ENCODE results near the gene MCM10. TPM values are rescaled to one million over a fixed set of nuclear protein-coding genes. Genes with fewer than 3 reads are reported as not detected.

Gene MCM10
- total RNA-seq, 1 experiment from 2014 or later: 14.3 TPM

DNA sequence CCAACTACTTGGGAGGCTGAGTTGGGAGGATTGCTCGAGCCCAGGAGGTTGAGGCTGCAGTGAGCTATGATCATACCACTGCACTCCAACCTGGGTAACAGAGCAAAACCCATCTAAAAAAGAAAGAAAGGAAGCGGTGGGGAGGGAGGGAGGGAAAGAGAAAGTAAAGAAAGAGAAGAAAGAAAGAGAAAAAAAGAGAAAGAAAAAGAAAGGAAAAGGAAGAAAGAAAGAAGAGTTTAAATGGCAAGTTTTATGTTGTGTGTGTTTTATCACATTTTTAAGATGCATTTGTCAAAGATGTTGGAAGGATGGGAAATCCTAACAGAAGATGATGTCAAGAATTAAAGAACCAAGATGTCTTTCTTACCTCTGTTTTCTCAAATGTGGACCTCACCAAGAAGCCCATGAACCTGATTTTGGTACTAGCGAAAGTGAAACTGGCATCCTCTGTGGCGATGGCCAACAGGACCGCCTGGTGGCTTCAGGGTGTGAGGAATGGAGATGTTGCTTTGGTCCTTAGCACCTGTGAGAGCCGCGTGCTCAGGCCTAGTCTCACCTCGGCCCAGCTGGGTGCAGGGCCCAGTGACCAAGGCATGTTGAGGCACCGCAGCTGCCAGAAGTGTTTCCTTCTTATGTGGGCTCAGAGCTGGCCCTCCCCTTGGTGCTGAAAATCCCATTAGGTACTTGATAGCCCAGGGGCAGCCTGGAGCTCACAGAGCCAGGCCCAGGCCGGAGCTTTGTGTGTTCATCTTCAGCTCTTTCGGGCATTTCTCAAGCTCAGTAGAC lies 63.0 kb downstream of the MCM10 start:
- Histone ChIP-seq H3F3A (ENCODE audit: low read length, unreplicated experiment) (no peaks in the 10 kb centered on the region), H3K27me3 (ENCODE audit: low read length) (no peaks in the 10 kb centered on the region), H3K9me3 (ENCODE audit: low read length) (no peaks in the 10 kb centered on the region), H3K9ac (ENCODE audit: low read length) (no peak overlapping the region), H3K4me1 (ENCODE audit: insufficient read depth, low read length) (peaks cover 3% of the 10 kb centered on the region; the same call in 1 of the 2 replicates), H3K79me2 (ENCODE audit: low read length) (no peaks in the 10 kb centered on the region), H3K4me3 (ENCODE audit: low read length) (no peak overlapping the region), H3K4me2 (ENCODE audit: low read length) (no peak overlapping the region), H3K9me2 (replicated peaks; ENCODE audit: low read length) (no peaks in the 10 kb centered on the region), H3K27ac (ENCODE audit: low read length) (no peak overlapping the region), H4K20me1 (ENCODE audit: low read length) (no peaks in the 10 kb centered on the region), H3K36me3 (ENCODE audit: low read depth, low read length) (no peaks in the 10 kb centered on the region), H2AFZ (ENCODE audit: low read length) (no peak overlapping the region)
- ATAC-seq: no peak
- POLR2A ChIA-PET (ENCODE audit: unreplicated experiment): no interaction called here
- TF ChIP-seq EZH2phosphoT487 (IDR thresholded peaks at IDR 0.05; ENCODE audit: borderline replicate concordance, low read length): no peak
- no TSS peak for BruUV-seq (replicated peaks)
- intact Hi-C loops (cut with micrococcal nuclease): loop anchor here (5.0 kb wide), 1 partner anchor 78 kb away; the partner anchor contains the start of gene PHYH
- CTCF ChIA-PET: no interaction called here
- DNase-seq: no peak

DNA sequence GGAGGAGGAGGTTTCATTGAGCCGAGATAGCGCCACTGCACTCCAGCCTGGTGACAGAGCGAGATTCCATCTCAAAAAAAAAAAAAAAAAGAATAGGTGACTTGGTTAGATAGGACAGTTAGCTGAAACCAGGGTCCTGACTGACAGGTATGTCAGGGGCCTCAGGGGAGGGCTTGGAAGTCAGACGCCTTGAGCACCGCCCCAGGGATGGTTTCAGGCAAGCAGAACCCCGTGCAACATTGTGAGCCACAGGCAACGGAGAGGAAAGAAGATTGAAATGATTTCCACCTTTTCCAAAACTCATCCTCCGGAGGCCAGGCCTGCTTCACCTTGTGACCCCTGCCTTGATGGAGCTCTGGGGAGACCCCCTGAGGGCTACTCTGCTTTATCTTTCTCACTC lies 64.2 kb downstream of the MCM10 start:
- intact Hi-C loops (cut with micrococcal nuclease): no loop called here
- no peak for TF ChIP-seq EZH2 (IDR thresholded peaks at IDR 0.05; ENCODE audit: low read length, unreplicated experiment)
- no peak for TF ChIP-seq EZH2phosphoT487 (IDR thresholded peaks at IDR 0.05; ENCODE audit: borderline replicate concordance, low read length)
- TF ChIP-seq, protein P1, sequence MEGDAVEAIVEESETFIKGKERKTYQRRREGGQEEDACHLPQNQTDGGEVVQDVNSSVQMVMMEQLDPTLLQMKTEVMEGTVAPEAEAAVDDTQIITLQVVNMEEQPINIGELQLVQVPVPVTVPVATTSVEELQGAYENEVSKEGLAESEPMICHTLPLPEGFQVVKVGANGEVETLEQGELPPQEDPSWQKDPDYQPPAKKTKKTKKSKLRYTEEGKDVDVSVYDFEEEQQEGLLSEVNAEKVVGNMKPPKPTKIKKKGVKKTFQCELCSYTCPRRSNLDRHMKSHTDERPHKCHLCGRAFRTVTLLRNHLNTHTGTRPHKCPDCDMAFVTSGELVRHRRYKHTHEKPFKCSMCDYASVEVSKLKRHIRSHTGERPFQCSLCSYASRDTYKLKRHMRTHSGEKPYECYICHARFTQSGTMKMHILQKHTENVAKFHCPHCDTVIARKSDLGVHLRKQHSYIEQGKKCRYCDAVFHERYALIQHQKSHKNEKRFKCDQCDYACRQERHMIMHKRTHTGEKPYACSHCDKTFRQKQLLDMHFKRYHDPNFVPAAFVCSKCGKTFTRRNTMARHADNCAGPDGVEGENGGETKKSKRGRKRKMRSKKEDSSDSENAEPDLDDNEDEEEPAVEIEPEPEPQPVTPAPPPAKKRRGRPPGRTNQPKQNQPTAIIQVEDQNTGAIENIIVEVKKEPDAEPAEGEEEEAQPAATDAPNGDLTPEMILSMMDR (conservative IDR thresholded peaks at IDR 0.05; ENCODE audit: low read depth, low read length): no peak
- POLR2A ChIA-PET (ENCODE audit: unreplicated experiment): no interaction called here
- DNase-seq (no peak), ATAC-seq (no peak)
- no peaks in the 10 kb centered on the region for H3K79me2 ChIP-seq (ENCODE audit: low read length)
- H3K4me1 ChIP-seq (ENCODE audit: insufficient read depth, low read length): no peaks in the 10 kb centered on the region
- no peaks in the 10 kb centered on the region for H3K36me3 ChIP-seq (ENCODE audit: low read depth, low read length)
- H3K4me2 ChIP-seq (ENCODE audit: low read length): no peak overlapping the region
- no peaks in the 10 kb centered on the region for H4K20me1 ChIP-seq (ENCODE audit: low read length)
- H3K9me2 ChIP-seq (replicated peaks; ENCODE audit: low read length): no peaks in the 10 kb centered on the region
- CTCF ChIA-PET: no interaction called here
- no peaks in the 10 kb centered on the region for H3F3A ChIP-seq (ENCODE audit: low read length, unreplicated experiment)
- no peak overlapping the region for H3K9ac ChIP-seq (ENCODE audit: low read length)
- H3K27ac ChIP-seq (ENCODE audit: low read length): no peak overlapping the region
- no peaks in the 10 kb centered on the region for H3K27me3 ChIP-seq (ENCODE audit: low read length)
- no peak overlapping the region for H2AFZ ChIP-seq (ENCODE audit: low read length)
- H3K9me3 ChIP-seq (ENCODE audit: low read length): no peaks in the 10 kb centered on the region
- no peak overlapping the region for H3K4me3 ChIP-seq (ENCODE audit: low read length)
- no TSS peak for BruUV-seq (replicated peaks)

DNA sequence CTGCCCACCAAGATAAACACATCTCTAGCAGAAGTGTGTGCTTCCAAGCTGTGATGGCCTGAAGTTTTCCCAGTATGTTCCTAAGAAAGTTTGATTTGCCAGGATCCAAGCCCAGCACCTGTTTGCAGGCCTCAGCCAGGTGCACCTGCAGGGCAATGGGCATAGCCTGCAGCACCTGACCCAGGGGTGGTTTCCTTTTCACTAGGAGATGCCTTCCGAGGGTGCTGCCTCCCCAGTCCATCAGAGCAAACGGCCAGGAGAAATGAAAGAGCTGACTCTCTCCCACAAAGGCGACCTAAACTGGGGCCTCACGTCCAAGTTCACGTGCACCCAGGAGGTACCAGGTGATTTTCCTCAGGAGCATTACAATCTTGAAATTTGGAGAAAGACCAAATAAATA lies 65.7 kb downstream of the MCM10 start:
- no peak for TF ChIP-seq EZH2phosphoT487 (IDR thresholded peaks at IDR 0.05; ENCODE audit: borderline replicate concordance, low read length)
- TF ChIP-seq, protein P1 (conservative IDR thresholded peaks at IDR 0.05; ENCODE audit: low read depth, low read length): no peak
- no peak for TF ChIP-seq EZH2 (IDR thresholded peaks at IDR 0.05; ENCODE audit: low read length, unreplicated experiment)
- Histone ChIP-seq H4K20me1 (ENCODE audit: low read length) (no peaks in the 10 kb centered on the region), H3K9me3 (ENCODE audit: low read length) (no peaks in the 10 kb centered on the region), H2AFZ (ENCODE audit: low read length) (no peak overlapping the region), H3K9me2 (replicated peaks; ENCODE audit: low read length) (no peaks in the 10 kb centered on the region), H3F3A (ENCODE audit: low read length, unreplicated experiment) (no peaks in the 10 kb centered on the region), H3K79me2 (ENCODE audit: low read length) (no peaks in the 10 kb centered on the region), H3K4me1 (ENCODE audit: insufficient read depth, low read length) (no peaks in the 10 kb centered on the region), H3K27ac (ENCODE audit: low read length) (no peak overlapping the region), H3K9ac (ENCODE audit: low read length) (no peak overlapping the region), H3K27me3 (ENCODE audit: low read length) (no peaks in the 10 kb centered on the region), H3K36me3 (ENCODE audit: low read depth, low read length) (no peaks in the 10 kb centered on the region), H3K4me2 (ENCODE audit: low read length) (no peak overlapping the region), H3K4me3 (ENCODE audit: low read length) (no peak overlapping the region)
- intact Hi-C loops (cut with micrococcal nuclease): no loop called here
- ChIA-PET POLR2A (ENCODE audit: unreplicated experiment) (no interaction called here), CTCF (no interaction called here)
- DNase-seq (no peak), ATAC-seq (no peak)
- BruUV-seq (replicated peaks): no TSS peak

Data from PC-3 (cell line).